ENCODE data around the gene STON2.

DNA sequence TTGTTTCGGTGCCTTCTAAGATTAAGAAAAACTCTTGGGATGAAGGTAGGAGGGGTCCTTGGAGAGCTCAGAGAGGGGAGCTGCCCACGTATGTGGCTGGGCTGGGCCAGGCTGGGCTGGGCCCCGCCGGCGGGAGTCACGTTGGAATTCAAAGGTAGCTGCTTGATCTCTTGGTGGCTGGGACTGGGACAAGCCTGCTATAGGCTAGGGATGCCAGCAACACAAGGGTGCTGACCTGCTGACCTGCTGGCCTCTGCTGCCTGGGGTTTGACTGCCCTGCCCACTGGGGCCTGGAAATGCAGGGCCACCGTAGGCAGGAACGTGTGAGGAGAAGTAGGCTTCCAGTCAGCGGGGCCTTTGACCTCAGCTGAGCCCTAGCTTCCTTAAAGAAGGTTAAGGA is 126.6 kb downstream of the STON2 start:
- TF ChIP-seq, protein P1, sequence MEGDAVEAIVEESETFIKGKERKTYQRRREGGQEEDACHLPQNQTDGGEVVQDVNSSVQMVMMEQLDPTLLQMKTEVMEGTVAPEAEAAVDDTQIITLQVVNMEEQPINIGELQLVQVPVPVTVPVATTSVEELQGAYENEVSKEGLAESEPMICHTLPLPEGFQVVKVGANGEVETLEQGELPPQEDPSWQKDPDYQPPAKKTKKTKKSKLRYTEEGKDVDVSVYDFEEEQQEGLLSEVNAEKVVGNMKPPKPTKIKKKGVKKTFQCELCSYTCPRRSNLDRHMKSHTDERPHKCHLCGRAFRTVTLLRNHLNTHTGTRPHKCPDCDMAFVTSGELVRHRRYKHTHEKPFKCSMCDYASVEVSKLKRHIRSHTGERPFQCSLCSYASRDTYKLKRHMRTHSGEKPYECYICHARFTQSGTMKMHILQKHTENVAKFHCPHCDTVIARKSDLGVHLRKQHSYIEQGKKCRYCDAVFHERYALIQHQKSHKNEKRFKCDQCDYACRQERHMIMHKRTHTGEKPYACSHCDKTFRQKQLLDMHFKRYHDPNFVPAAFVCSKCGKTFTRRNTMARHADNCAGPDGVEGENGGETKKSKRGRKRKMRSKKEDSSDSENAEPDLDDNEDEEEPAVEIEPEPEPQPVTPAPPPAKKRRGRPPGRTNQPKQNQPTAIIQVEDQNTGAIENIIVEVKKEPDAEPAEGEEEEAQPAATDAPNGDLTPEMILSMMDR (IDR thresholded peaks at IDR 0.05; ENCODE audit: insufficient read depth, low read length, poor library complexity, severe bottlenecking) = no peak
- TF ChIP-seq EZH2phosphoT487 (conservative IDR thresholded peaks at IDR 0.05; ENCODE audit: low read length) = no peak
